ENCODE data around the gene ZNF487. TPM values are rescaled to one million over a fixed set of nuclear protein-coding genes. Genes with fewer than 3 reads are reported as not detected.
A peak's percentile ranks its signal among the peaks of the same experiment; 100 is the strongest.
"Not testable (repeated sequence)": the region's sequence is repeated elsewhere in the genome, so short reads cannot be mapped to it uniquely, and the experiment has no call there.

Gene ZNF487
- total RNA-seq, 1 donor from 2014 or later = 2.0 TPM

DNA sequence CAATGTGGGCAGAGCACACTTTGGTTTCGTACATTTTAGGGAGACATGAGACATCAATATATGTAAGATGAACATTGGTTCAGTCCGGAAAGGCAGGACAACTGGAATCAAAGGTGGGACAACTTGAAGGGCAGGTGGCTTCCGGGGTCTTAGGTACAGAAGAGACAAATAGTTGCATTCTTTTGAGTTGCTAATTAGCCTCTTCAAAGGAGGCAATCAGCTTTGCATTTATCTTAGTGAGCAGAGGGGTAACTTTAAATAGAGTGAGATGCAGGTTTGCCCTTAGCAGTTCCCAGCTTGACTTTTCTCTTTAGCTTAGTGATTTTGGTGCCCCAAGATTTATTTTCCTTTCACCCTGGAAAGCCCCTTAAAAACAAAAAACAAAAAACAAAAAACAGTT, 21.3 kb downstream of the ZNF487 start:
- Mint-ChIP-seq H3K9me3 (no peaks in the 10 kb centered on the region), H3K27me3 (ENCODE audit: insufficient read depth, low read depth) (peaks cover 3% of the 10 kb centered on the region), H3K27ac (no peak overlapping the region), H3K4me1 (peaks cover 11% of the 10 kb centered on the region), H3K4me3 (no peak overlapping the region), H3K36me3 (peaks cover 1% of the 10 kb centered on the region)
- H3F3A ChIP-seq (ENCODE audit: low read depth) = peaks cover 28% of the 10 kb centered on the region
- TF ChIP-seq EZH2 (IDR thresholded peaks at IDR 0.05) = no peak
- TF ChIP-seq EZH2phosphoT487 (IDR thresholded peaks at IDR 0.05) = no peak
- TF ChIP-seq, protein P1, sequence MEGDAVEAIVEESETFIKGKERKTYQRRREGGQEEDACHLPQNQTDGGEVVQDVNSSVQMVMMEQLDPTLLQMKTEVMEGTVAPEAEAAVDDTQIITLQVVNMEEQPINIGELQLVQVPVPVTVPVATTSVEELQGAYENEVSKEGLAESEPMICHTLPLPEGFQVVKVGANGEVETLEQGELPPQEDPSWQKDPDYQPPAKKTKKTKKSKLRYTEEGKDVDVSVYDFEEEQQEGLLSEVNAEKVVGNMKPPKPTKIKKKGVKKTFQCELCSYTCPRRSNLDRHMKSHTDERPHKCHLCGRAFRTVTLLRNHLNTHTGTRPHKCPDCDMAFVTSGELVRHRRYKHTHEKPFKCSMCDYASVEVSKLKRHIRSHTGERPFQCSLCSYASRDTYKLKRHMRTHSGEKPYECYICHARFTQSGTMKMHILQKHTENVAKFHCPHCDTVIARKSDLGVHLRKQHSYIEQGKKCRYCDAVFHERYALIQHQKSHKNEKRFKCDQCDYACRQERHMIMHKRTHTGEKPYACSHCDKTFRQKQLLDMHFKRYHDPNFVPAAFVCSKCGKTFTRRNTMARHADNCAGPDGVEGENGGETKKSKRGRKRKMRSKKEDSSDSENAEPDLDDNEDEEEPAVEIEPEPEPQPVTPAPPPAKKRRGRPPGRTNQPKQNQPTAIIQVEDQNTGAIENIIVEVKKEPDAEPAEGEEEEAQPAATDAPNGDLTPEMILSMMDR (IDR thresholded peaks at IDR 0.05) = no peak
- peak; percentile 8 for DNase-seq (ENCODE audit: low spot score)
- H3K9ac ChIP-seq = no peak overlapping the region
- no peaks in the 10 kb centered on the region for H3K79me2 ChIP-seq (ENCODE audit: low read depth)
- no peaks in the 10 kb centered on the region for H3K36me3 ChIP-seq
- H3K4me1 ChIP-seq = peaks cover 7% of the 10 kb centered on the region
- H2AFZ ChIP-seq (replicated peaks) = no peak overlapping the region
- H3K27me3 ChIP-seq = no peaks in the 10 kb centered on the region
- no peak overlapping the region for H3K27ac ChIP-seq
- peak overlapping the region; percentile 23 for H3K4me2 ChIP-seq
- no peaks in the 10 kb centered on the region for H4K20me1 ChIP-seq (ENCODE audit: low read depth)
- H3K4me3 ChIP-seq = no peak overlapping the region
- H3K9me3 ChIP-seq (ENCODE audit: low read depth) = no peaks in the 10 kb centered on the region

DNA sequence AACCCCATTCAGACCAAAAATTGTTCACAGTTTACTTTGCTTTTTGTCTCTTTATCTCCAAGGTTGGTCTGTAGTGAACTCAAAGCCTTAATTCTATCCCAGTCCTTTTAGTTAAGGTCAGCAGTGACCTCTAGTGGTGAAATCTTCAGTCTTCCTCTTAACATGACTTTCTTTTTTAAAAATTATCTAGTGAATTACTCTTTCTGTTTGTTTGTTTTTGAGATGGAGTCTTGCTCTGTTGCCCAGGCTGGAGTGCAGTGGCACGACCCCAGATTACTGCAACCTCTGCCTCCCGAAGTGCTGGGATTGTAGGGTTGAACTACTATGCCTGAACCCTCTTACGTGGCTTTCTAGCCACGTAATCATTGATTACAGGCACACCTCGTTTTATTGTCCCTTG, 25.0 kb downstream of the ZNF487 start:
- no peak overlapping the region for H3K27ac ChIP-seq
- peaks cover 6% of the 10 kb centered on the region for H3K9me3 Mint-ChIP-seq
- no peaks in the 10 kb centered on the region for H4K20me1 ChIP-seq (ENCODE audit: low read depth)
- H3K27me3 ChIP-seq = no peaks in the 10 kb centered on the region
- peak; percentile 86 for DNase-seq (ENCODE audit: low spot score)
- H3K9ac ChIP-seq = no peak overlapping the region
- H3K4me3 ChIP-seq = no peak overlapping the region
- H3F3A ChIP-seq (ENCODE audit: low read depth) = peaks cover 8% of the 10 kb centered on the region
- no peaks in the 10 kb centered on the region for H3K4me1 Mint-ChIP-seq
- H3K4me2 ChIP-seq = no peak overlapping the region
- no peak overlapping the region for H2AFZ ChIP-seq (replicated peaks)
- no peaks in the 10 kb centered on the region for H3K36me3 Mint-ChIP-seq
- H3K9me3 ChIP-seq (ENCODE audit: low read depth) = no peaks in the 10 kb centered on the region
- no peaks in the 10 kb centered on the region for H3K36me3 ChIP-seq
- H3K4me3 Mint-ChIP-seq = no peak overlapping the region
- peaks cover 7% of the 10 kb centered on the region for H3K4me1 ChIP-seq
- H3K79me2 ChIP-seq (ENCODE audit: low read depth) = no peaks in the 10 kb centered on the region
- no peak for TF ChIP-seq EZH2phosphoT487 (IDR thresholded peaks at IDR 0.05)
- no peak for TF ChIP-seq EZH2 (IDR thresholded peaks at IDR 0.05)
- TF ChIP-seq, protein P1 (IDR thresholded peaks at IDR 0.05) = peak; percentile 85
- no peak overlapping the region for H3K27ac Mint-ChIP-seq
- peaks cover 3% of the 10 kb centered on the region for H3K27me3 Mint-ChIP-seq (ENCODE audit: insufficient read depth, low read depth)

DNA sequence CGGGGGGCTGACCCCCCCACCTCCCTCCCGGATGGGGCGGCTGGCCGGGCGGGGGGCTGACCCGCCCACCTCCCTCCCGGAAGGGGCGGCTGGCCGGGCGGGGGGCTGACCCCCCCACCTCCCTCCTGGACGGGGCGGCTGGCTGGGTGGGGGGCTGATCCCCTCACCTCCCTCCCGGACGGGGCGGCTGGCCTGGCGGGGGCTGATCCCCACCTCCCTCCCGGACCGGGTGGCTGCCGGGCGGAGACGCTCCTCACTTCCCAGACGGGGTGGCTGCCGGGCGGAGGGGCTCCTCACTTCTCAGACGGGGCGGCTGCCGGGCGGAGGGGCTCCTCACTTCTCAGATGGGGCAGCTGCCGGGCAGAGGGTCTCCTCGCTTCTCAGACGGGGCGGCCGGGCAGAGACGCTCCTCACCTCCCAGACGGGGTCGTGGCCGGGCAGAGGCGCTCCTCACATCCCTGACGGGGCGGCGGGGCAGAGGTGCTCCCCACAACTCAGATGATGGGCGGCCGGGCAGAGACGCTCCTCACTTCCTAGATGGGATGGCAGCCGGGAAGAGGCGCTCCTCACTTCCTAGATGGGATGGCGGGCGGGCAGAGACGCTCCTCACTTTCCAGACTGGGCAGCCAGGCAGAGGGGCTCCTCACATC, 28.3 kb downstream of the ZNF487 start:
- H3K27ac Mint-ChIP-seq; H3K4me1 ChIP-seq; H3K27ac ChIP-seq; H3K4me3 ChIP-seq; H3K4me3 Mint-ChIP-seq; H3K9me3 ChIP-seq (ENCODE audit: low read depth); H3F3A ChIP-seq (ENCODE audit: low read depth); H3K4me2 ChIP-seq; H3K79me2 ChIP-seq (ENCODE audit: low read depth); H3K4me1 Mint-ChIP-seq; H3K27me3 ChIP-seq; H3K36me3 Mint-ChIP-seq; H3K27me3 Mint-ChIP-seq (ENCODE audit: insufficient read depth, low read depth); H4K20me1 ChIP-seq (ENCODE audit: low read depth); H2AFZ ChIP-seq (replicated peaks); H3K9ac ChIP-seq; DNase-seq (ENCODE audit: low spot score); H3K36me3 ChIP-seq: not testable (repeated sequence)
- peaks cover 10% of the 10 kb centered on the region for H3K9me3 Mint-ChIP-seq

DNA sequence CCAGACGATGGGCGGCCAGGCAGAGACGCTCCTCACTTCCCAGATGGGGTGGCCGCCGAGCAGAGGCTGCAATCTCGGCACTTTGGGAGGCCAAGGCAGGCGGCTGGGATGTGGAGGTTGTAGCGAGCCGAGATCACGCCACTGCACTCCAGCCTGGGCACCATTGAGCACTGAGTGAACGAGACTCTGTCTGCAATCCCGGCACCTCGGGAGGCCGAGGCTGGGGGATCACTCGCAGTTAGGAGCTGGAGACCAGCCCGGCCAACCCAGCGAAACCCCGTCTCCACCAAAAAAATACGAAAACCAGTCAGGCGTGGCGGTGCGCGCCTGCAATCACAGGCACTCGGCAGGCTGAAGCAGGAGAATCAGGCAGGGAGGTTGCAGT, 28.8 kb downstream of the ZNF487 start:
- H3K9ac ChIP-seq, H3K4me1 Mint-ChIP-seq: not testable (repeated sequence)

More for the DNA sequence above, 28.8 kb downstream of the ZNF487 start:
- not testable (repeated sequence) for H3K27me3 ChIP-seq; H3K4me3 Mint-ChIP-seq; H2AFZ ChIP-seq (replicated peaks); H4K20me1 ChIP-seq (ENCODE audit: low read depth); H3K36me3 Mint-ChIP-seq; DNase-seq (ENCODE audit: low spot score); H3K4me1 ChIP-seq; H3K4me2 ChIP-seq; H3K27ac ChIP-seq; H3K36me3 ChIP-seq; H3K4me3 ChIP-seq; H3K79me2 ChIP-seq (ENCODE audit: low read depth); H3F3A ChIP-seq (ENCODE audit: low read depth); H3K27ac Mint-ChIP-seq; H3K9me3 ChIP-seq (ENCODE audit: low read depth); H3K27me3 Mint-ChIP-seq (ENCODE audit: insufficient read depth, low read depth)
- H3K9me3 Mint-ChIP-seq = peaks cover 10% of the 10 kb centered on the region

Data from neural progenitor cell (in vitro differentiated cells).